SU-DHL-6 (cell line): ENCODE data around the gene HNF1B.

ENCODE experiments used
- H2AFZ ChIP-seq: fragments of 200-600 bp; sonication (generic); 2 replicates; pipeline ENCODE4 v1.6.1; 2014; ENCODE audit warnings: low read depth, mild to moderate bottlenecking, moderate library complexity, mixed read lengths, antibody characterized with exemption, low read length; ENCODE audit not compliant: severe bottlenecking
- H3F3A ChIP-seq: fragments of 200-600 bp; shearing (Covaris generic); 2 replicates; pipeline ENCODE4 v1.6.0; 2016; ENCODE audit warnings: antibody characterized with exemption, mild to moderate bottlenecking; ENCODE audit not compliant: insufficient read depth
- H3K27ac ChIP-seq: fragments of 200-600 bp; sonication (generic); 2 replicates; pipeline ENCODE4 v1.5.1; 2016; ENCODE audit warnings: low read depth, mild to moderate bottlenecking, low read length, moderate library complexity, mixed read lengths
- H3K27me3 ChIP-seq: fragments of 200-600 bp; sonication (generic), shearing (Covaris generic); 2 replicates; pipeline ENCODE4 v1.6.0; 2014; ENCODE audit warnings: mild to moderate bottlenecking, low read length
- H3K36me3 ChIP-seq: fragments of 200-600 bp; sonication (generic); 2 replicates; pipeline ENCODE4 v1.6.1; 2014; ENCODE audit warnings: mild to moderate bottlenecking, low read length, mixed read lengths
- H3K4me2 ChIP-seq: fragments of 300-600, 200-600 bp; shearing (Covaris generic), sonication (generic); 2 replicates; pipeline ENCODE4 v1.6.0; 2014; ENCODE audit warnings: low read length, low read depth, mild to moderate bottlenecking; ENCODE audit not compliant: poor library complexity, severe bottlenecking
- H3K4me3 ChIP-seq: fragments of 200-600 bp; sonication (generic); 2 replicates; pipeline ENCODE4 v1.5.1; 2014; ENCODE audit warnings: antibody characterized with exemption, low read length, mild to moderate bottlenecking, mixed read lengths; ENCODE audit not compliant: insufficient read depth, poor library complexity, severe bottlenecking
- H3K79me2 ChIP-seq: fragments of 200-600 bp; sonication (generic); 2 replicates; pipeline ENCODE4 v1.6.1; 2014; ENCODE audit warnings: mild to moderate bottlenecking, low read length, moderate library complexity; ENCODE audit not compliant: insufficient read depth
- H3K9ac ChIP-seq: fragments of 200-600 bp; sonication (generic); 2 replicates; pipeline ENCODE4 v1.7.0; 2014; ENCODE audit warnings: mild to moderate bottlenecking, low read length
- H3K9me2 ChIP-seq: fragments of 200-600 bp; sonication (generic); replicated peaks from 2 replicates; pipeline ENCODE4 v1.6.1; 2014; ENCODE audit warnings: low read length; ENCODE audit not compliant: insufficient read depth
- H3K9me3 ChIP-seq: fragments of 200-600 bp; sonication (generic); 2 replicates; pipeline ENCODE4 v1.6.1; 2014; ENCODE audit warnings: low read length, mixed read lengths; ENCODE audit not compliant: insufficient read depth
- H4K20me1 ChIP-seq: fragments of 200-600 bp; sonication (generic); 2 replicates; pipeline ENCODE4 v1.6.1; 2014; ENCODE audit warnings: low read depth, mild to moderate bottlenecking, antibody characterized with exemption, low read length, moderate library complexity, mixed read lengths
- EZH2phosphoT487 ChIP-seq: fragments of 200-600 bp; sonication (generic), shearing (Covaris generic); conservative IDR thresholded peaks from 2 replicates; pipeline ENCODE4 v1.6.1; 2018; ENCODE audit warnings: mild to moderate bottlenecking, antibody characterized with exemption, low read length, moderate library complexity, mixed read lengths
- TF ChIP-seq, protein P1 (sequence below): fragments of 200-600 bp; sonication (generic); IDR thresholded peaks from one replicate; pipeline ENCODE4 v1.5.1; 2017; ENCODE audit warnings: antibody characterized with exemption, mild to moderate bottlenecking, low read length, moderate library complexity; ENCODE audit not compliant: insufficient read depth, poor library complexity, severe bottlenecking

The HNF1B gene

DNA sequence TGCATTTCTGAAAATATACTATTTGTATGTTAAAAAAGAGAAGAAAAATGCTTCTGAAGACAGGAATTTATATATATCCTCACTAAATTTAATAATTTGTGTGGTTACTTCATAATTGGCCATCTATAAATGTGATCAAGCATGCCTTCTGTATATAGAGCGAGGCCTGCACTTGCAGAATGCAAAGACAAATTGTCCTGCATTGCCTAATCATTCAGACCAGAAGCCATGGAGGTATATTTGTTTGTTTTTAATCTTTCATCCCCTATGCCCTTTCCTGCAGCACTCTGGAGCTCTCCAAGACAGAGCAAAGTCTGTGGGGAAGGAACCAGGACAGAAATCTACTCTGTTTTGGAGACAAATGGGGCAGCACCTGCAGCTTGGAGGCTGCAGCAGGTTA is 77.8 kb downstream of the HNF1B start:
- H3K9me2 ChIP-seq = no peaks in the 10 kb centered on the region
- no peaks in the 10 kb centered on the region for H4K20me1 ChIP-seq
- no peak overlapping the region for H3K4me2 ChIP-seq
- H3K27me3 ChIP-seq = no peaks in the 10 kb centered on the region
- H3K79me2 ChIP-seq = no peaks in the 10 kb centered on the region
- H3K4me3 ChIP-seq = no peak overlapping the region
- no peaks in the 10 kb centered on the region for H3F3A ChIP-seq
- no peaks in the 10 kb centered on the region for H3K36me3 ChIP-seq
- H3K9ac ChIP-seq = no peak overlapping the region
- H3K9me3 ChIP-seq = no peaks in the 10 kb centered on the region
- H3K27ac ChIP-seq = no peak overlapping the region
- TF ChIP-seq EZH2phosphoT487 = no peak
- TF ChIP-seq, protein P1, sequence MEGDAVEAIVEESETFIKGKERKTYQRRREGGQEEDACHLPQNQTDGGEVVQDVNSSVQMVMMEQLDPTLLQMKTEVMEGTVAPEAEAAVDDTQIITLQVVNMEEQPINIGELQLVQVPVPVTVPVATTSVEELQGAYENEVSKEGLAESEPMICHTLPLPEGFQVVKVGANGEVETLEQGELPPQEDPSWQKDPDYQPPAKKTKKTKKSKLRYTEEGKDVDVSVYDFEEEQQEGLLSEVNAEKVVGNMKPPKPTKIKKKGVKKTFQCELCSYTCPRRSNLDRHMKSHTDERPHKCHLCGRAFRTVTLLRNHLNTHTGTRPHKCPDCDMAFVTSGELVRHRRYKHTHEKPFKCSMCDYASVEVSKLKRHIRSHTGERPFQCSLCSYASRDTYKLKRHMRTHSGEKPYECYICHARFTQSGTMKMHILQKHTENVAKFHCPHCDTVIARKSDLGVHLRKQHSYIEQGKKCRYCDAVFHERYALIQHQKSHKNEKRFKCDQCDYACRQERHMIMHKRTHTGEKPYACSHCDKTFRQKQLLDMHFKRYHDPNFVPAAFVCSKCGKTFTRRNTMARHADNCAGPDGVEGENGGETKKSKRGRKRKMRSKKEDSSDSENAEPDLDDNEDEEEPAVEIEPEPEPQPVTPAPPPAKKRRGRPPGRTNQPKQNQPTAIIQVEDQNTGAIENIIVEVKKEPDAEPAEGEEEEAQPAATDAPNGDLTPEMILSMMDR = no peak
- no peak overlapping the region for H2AFZ ChIP-seq

DNA sequence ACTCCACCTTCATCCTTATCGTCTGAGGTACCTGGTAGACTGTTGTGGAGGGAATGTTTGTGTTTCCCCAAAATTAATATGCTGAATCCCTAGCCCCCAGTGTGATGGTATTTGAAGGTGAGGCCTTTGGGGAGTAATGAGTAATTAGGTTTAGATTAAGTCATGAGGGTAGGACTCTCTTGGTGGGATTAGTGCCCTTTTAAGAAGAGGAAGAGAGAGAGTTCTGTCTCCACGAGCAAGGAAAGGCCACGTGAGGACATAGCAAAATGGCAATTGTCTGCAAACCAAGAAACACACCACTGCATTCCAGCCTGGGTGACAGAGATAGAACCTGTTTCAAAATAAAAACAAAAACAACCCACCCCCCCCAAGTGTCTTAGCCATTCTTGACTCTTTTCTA is 80.6 kb downstream of the HNF1B start:
- H3K79me2 ChIP-seq = no peaks in the 10 kb centered on the region
- H3K4me2 ChIP-seq = no peak overlapping the region
- TF ChIP-seq, protein P1 = no peak
- TF ChIP-seq EZH2phosphoT487 = no peak
- no peaks in the 10 kb centered on the region for H3K27me3 ChIP-seq
- H3K9me2 ChIP-seq = no peaks in the 10 kb centered on the region
- H2AFZ ChIP-seq = no peak overlapping the region
- H3K4me3 ChIP-seq = no peak overlapping the region
- no peaks in the 10 kb centered on the region for H4K20me1 ChIP-seq
- H3K36me3 ChIP-seq = no peaks in the 10 kb centered on the region
- H3K9me3 ChIP-seq = no peaks in the 10 kb centered on the region
- no peak overlapping the region for H3K9ac ChIP-seq
- no peak overlapping the region for H3K27ac ChIP-seq
- H3F3A ChIP-seq = no peaks in the 10 kb centered on the region

DNA sequence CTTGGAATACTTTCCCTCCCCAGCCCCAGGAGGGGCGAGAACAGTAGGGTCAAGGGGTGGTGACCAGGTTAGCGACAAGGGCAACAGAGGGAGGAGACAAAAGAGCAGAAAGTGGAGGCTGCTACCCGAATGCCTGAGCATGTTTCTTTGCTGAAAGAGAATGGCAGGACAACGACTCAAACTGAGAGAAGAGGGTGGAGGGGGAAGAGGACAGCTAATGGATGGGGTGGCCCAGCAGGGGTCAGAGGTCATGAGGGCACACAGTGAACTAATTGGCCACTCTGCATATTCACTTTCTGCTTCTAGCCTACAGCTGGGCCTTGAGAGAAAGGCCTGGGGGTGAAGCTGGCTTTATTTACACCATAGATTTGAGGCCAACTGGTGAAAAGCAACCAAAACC is 82.5 kb downstream of the HNF1B start:
- Histone ChIP-seq H3K4me2 (no peak overlapping the region), H3K9ac (no peak overlapping the region), H3K9me2 (no peaks in the 10 kb centered on the region), H4K20me1 (no peaks in the 10 kb centered on the region), H3K79me2 (no peaks in the 10 kb centered on the region), H2AFZ (no peak overlapping the region), H3K9me3 (no peaks in the 10 kb centered on the region), H3K4me3 (no peak overlapping the region), H3F3A (no peaks in the 10 kb centered on the region), H3K27ac (no peak overlapping the region), H3K27me3 (no peaks in the 10 kb centered on the region), H3K36me3 (no peaks in the 10 kb centered on the region)
- TF ChIP-seq, protein P1 = no peak
- no peak for TF ChIP-seq EZH2phosphoT487
